NCI-H748 (cell line): Measurements from ENCODE around the gene HK2.

ENCODE experiments used
- DNase-seq: peaks from one replicate; lab custom pipeline; 2025; ENCODE audit not compliant: unreplicated experiment; lab: John Stamatoyannopoulos, UW

Gene HK2

DNA sequence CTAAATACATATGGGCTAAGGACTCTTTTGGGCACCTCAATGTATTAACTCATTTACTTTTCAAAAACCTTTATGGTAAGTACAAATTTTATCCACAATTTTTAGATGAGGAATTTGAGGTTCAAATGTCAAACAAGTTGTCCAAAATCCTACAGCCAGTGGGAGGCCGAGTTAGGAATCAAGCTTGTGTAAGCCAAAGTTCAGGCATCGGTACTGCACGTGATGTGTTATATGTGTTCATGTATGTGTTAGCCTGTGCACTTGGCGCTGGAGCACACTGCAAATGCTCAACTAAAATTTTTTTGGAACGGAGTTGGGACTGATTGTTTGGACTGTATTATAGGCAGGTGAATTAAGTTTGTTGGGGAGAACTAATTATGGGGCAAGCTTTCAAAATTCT is 22.7 kb downstream of the HK2 start:
- no peak for DNase-seq

DNA sequence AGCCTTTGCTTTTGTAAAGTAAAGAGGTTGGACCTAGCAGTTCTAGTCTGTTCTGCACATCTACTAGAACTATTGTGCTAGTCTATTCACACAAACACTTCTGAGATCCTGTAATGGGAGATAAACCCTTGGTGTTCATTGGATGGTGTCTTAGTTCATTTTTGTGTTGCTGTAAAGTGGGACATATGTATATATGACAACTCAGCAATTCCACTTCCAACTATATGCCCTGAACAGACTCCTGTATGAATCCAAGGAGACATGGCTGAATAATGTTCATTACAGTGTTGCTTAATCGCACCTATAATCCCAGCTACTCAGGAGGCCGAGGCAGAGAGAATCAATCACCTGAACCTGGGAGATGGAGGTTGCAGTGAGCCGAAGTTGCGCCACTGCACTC is 23.3 kb downstream of the HK2 start:
- no peak for DNase-seq

DNA sequence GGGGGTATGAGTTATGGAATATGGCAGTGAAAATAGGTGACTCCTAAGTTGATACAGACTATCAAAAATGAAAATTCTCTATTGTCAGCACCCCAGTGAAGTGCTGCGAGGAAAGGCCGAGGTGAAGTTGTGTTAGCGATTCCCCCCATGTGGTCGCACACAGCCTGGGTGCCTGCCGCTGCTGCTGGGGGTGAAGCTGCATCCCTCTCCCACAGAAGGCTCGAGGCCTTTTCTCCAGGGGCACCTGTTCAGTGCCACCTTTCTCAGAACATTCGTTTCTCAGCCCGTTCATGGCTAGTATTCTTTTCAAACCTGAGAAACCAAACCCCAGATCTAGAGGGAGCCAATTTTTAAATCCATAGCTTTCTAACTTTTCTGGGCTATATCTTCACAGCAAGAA is 23.8 kb downstream of the HK2 start:
- DNase-seq, result no peak

DNA sequence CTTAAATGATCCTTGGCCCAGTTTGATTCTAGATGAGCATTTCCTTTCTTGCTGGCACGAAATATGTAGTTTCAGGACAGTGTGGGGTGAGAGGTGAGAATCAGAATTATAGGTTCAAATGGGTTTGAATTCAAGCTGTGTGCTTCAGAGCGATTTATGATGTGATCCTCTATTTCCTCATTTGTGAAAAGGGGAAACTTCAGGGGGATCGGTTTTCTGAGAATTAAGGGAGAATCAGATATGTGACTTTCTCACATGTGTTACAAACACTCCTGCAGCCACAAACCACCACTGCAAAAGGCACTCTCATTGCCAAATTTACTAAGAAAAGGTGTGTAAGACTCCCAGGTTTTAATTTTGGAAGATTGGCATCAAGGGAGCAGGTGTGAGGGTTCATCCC is 24.4 kb downstream of the HK2 start:
- DNase-seq, result no peak

DNA sequence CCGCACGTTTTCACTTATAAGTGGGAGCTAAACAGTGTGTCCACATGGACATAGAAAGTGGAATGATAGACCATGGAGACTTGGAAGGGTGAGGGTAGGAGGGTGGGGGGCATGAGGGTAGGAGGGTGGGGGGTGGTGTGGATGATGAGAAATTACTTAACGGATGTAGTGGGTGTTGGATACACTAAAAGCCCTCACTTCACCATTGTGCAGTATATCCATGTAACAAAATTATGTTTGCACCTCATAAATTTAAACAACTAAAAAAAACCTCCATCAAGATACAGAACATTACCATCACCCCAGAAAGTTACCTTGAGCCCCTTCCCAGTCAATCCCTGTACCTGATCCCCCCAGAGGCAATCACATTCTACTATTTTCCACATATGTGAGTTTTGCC is 26.2 kb downstream of the HK2 start:
- no peak for DNase-seq

DNA sequence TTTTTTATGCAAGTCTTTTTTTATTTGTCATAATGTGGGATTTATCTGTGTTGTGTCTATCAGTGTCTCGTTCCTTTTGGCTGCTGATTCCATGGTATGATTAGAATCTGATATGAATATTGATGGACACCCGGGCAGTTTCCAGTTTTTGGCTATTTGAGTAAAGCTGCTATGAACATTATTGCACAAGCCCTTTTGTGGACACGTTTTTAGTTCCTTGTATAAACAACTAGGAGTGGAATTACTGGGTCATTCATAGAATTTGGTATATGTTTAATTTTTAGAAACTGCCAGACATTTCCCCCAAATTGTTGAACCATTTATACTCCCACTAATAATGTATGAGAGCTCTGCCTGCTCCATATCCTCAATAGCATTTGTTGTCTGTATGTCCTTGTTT is 26.6 kb downstream of the HK2 start:
- DNase-seq, result no peak

DNA sequence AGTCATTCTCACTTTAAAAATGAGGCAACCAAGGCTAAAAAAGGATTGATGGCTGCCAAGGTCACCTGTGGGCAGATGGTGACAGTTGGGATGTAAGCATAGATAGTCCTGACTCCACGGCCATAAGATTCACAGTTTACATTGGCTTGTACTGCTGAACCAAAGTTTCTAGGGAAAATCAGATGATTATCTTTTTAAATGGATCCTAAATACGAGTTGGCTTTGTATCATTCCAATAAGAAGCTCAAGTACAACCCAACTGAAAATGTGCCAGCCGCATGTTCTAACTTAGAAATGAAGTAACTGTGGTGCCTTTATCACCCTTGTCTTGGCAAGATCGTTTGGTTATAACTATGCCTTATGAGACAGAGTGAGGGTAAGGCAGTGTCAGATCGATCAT is 27.6 kb downstream of the HK2 start:
- DNase-seq, result no peak

DNA sequence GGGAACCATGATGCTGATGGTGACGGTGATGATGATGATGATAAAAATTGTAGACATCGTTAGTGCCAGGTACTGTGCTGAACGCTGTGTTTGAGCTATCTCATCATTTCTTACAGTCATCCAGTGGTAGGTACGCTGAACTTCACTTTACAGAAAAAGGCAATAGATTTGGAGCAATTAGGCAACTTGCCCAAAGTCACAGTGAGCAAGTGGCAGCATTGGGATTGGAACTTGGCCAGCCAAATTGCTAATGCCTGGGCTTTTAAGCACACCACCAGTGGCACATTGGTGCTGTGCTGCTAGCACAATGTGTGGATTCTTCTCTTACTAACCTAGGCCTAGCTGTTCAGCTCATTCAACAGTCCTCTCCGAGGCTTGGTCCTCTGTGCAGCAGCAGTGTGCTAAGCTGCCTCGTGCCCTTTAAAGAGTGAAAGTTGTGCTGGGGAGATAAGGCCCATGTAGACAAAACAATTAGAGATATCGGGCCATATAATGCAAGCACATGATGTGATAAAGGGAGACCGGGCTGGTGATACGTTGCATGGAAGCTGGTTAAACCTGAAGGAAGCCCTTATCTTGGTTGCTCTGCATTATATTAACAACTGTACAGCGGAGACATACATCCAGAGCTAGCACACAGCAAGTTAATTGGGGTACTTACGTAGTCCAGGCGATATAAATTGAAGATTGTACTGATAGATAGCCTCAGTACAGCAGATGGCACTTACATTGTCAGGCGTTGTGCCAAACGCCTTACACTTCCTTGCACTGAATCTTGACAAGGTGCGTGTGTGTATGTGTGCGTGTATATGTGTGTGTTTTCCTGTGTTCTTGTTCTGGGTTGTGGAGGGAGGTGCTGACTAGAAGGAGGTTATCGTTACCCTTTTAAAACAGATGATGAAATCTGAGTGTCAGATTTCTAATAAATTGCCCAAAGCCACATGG is 28.4 kb downstream of the HK2 start:
- no peak for DNase-seq

DNA sequence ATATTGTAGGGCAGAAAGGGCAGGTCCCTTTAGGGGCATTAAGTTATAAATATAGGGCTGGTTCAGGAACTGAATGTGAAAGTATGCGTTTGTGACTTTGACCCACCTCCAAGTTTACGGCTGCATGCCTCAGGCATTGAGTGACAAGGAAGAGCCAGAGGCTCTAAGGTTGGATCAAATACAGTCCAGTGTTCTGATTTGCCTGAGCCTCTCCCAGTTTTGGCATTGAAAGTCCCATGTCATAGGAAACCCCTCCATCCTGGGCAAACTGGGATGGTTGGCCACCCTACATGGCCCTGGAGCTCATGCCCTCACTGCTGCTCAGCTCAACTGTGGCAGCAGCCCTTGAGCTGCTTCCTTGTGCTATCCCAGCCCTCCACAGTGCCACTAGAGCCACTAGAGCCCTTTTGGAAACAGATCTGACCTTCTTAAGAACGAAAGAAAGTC is 29.9 kb downstream of the HK2 start:
- DNase-seq, result no peak

DNA sequence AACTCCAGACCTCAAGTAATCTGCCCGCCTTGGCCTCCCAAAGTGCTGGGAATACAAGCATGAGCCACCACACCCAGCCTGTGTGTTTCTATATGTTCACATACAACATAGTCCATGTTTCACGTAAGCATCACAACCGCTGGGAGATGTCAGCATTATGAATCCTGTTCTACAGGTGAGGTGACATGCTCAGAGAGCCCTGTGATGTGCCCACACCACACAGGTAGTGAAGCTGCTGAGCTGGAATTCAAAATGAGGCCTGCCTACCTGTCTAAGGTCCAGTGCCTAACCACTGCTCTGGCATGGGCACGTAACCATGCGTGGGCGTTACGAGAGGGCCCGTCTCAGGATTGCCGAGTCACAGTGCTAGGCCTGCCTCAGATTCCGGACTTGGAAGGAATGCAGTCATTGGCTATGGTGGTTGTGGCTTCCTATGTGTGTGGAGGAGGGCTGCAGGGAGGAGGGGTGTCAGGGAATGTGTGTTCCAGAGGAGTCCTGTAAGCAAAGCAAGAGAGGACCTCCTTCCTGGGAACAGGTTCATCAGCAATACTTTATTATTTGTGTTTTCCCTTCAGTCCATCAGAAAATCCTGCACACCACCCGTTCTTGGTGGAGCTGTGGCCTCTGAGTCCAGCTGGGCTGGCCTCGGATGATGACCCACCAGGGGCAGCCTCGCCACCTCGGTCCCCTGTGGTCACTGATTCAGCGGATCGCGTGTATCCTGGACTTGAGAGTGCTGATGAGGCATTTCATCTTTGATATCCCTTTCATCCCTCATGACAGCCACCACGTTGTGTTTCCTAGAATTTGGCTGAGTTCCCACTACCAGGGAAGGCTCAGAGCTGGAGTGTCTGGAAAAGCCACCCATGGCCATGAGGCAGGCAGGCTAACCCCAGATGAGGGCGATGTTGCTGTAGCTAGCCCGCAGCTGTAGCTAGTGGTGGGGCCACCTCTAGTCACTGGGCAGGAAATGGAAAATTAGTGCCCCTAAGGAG is 31.1 kb downstream of the HK2 start:
- DNase-seq, result no peak

DNA sequence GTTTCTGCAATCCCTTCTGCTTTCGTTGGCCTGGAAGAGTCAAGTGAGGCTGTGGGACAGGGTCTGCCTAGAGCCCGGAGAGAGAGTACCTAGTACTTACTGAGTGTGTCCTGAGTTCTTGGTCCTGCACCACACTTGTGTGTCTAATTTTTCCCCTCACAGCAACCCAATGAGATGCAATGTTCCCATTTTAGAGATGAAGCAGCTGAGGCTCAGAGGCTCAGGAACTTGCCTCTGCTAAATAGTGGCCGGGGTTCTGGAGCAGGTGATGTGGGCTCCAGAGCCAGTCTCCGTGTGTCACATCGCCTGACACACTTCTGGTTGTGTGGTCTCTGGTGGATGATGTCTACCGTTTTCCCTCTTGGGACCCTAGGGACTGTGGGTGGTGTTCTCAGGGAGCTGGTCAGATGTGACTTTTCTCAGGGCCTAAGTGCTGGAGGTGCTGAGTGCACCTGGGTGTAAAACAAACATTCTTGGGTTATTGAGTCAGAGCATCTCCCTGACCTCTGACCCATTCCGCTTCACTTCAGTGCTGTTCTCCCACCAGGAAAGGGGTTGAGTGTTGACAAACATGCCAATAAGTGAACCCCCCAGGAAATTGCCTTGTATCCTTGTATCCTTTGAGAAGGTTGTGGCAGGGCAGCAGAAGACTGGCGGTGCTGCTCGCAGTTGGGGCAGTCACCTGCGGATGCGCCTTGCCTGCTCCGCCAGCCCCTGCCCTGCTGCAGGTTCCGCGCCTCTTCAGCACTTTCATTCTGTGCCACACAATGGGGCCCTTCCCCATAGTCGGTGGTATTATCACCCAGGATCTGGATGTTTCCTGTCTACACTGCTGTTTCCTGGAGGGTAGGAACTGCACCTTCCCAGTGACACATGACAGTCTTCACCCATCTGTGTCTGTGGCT is 32.1 kb downstream of the HK2 start:
- DNase-seq, result no peak

DNA sequence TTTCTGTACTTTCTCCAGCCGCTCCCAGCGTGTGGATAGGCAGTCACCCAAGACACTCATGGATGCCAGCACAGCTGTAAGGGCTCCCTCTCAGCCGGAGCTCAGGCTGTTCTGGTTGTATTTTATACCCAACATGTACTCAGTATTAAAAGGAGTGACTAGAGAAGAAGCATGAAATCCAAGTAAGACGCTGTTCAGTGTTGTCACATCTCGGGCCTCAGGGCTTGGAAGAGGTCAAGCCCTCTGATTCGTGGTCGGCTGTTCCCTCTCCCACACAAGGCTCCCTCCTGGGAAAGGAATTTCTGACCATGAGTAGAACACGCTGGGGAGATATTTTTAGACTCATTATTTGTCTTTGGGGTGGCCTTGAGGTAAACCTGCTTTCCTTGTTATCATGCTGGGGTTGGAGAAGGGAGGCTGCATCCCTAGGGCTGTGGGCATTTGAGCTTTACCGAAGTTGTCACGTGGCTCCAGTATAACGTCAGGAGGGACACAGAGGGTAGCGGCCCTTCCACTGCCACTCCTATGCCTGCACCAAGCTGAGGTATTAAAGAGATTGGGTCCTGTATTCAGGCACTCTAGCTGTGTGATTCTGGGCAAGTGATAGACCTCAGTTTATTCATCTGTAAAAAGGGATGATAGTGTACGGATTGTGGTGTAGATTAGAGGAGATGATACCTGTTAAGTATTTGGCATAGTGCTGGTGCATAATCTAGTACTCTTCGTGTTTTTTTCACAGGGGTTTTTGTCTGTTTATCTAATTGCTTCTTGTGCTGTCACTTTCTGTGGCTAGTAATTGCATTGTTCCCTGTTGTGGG is 34.1 kb downstream of the HK2 start:
- DNase-seq, result no peak

DNA sequence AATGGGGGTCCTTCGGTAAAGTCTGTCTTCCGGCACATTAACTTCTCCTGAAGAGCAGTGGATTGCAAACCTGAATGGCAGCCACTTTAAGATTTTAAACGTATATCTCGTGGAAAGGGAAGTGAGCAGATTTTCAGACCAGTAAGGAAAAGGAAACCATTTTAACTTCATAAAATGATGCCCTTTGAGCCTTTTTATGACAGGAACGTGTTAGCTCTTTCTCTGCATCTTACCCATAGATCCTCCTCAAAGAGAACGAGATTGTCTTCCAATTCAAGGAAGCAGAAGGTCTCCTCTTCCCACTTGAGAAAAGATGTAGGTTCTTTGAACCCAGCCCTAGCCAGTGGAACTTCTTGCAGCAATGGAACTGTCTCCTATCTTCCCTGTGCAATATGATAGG is 35.6 kb downstream of the HK2 start:
- DNase-seq, result no peak

DNA sequence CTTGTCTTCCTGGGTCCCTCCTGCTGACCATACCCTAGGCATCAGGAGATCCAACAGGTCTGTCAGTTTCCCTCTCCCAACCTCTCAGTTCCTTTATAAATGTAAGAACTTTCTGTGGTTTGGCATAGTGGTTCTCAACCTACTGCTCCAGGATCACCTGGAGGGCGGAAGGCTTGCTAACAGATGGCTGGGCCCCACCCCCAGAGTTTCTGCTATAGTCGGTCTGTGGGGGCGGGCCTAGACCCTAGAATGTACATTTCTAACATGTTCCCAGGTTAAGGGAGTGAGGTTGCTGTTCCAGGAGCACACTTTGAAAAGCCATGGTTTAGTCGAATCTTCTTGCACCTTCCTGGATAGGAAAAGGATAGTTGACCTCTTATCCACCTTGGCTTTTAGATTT is 37.0 kb downstream of the HK2 start:
- no peak for DNase-seq

DNA sequence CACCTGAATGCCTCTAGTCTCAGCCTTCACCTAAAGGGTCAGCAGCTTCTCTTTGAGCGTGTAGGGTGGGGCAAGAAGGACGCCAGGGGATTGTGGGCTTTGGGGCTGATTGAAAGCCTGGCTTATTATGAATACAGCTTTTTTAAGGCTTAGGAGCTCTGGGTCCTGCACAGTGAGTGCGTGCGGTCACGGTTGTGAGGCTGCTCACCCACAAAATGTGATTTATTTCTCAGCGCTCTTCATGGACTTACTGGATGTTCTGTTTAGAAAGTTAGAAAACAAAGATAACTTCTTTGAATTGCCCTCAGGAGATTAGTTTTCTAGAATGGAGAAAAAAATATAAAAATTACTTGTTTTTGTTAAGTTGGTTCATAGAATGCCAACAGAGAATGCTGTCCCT is 37.5 kb downstream of the HK2 start:
- no peak for DNase-seq

DNA sequence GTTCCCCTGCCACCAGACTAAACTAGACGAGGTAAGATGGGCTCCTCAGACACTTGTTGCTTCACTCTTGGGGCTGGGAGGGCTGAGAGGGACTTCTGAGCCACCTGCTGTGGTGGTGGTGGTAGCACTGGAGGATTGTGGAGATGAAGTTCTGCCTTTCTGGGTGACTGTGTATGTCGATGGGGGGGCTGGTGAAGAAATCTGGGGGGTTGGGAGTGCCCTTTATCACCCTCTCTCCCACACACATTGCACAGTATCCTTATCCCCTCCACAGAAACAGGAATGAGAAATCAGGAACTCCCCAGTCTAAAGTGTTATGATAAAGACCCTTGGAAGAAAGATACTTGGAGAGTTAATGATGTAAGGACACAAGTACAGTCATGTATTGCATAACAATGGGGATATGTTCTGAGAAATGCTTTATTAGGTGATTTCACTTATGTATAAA is 38.5 kb downstream of the HK2 start:
- DNase-seq, result no peak

DNA sequence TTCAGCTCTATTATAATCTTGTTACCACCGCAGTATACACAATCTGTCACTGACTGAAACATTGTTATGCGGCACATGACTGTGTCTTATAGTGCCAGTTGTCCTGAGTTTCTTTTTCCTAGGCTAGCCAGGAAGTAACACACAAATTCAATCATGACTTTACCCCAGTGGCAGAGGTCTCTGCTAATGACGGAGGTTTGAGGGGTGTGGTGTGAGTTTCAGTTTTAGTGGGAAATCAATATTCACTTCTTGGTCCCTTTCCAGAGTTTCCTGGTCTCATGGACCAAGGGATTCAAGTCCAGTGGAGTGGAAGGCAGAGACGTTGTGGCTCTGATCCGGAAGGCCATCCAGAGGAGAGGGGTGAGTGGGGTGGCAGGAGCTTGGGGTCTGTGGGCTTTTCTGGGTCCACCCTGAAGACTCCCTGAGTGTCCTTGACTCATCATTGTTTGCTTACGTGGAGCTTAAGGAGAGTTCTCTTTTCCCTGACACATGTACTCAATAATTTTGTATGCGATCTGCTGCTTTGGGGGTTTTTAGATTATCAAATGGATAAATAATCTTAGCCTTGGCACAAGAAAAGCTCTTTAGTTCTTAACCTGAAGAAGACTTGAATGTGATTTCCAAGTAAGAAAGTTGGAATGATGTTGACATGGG is 39.2 kb downstream of the HK2 start:
- DNase-seq, result no peak

DNA sequence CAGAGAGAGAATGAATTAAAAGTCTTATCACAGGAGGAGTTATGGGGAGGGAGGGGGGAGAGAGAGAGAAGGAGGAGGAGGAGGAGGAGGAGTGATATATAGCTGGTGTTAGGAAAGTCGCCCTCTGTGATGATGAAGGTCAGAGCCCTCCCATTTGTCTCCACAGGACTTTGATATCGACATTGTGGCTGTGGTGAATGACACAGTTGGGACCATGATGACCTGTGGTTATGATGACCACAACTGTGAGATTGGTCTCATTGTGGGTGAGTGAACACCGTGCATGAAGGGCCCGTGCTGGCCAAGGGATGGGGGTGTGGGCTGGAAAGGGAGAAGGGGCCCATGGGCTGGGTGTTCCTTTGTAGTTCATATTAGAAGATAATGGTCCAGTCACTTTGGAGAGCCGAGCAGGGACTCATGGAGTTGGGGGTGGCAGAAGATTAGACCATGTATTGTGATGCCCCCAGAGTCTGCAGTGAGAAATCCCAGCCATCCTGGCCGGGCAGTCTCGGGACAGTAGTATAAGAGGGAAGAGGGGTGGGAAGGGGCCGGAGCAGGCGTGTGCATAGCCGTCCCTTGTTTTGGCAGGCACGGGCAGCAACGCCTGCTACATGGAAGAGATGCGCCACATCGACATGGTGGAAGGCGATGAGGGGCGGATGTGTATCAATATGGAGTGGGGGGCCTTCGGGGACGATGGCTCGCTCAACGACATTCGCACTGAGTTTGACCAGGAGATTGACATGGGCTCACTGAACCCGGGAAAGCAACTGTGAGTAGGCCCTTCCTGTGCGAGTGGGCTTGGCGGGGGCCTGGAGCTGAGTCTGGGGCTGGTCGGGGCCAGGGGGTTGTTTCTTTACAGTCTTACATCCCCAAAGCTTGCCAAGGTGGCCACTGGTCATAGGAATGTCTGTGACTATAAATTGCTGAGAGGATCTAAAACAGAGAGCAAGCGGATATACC is 40.0 kb downstream of the HK2 start:
- no peak for DNase-seq
